BJ (cell line): ENCODE results near the gene TTR. TPM values are rescaled to one million over a fixed set of nuclear protein-coding genes. Genes with fewer than 3 reads are reported as not detected.

ENCODE experiments used
- CTCF ChIA-PET: fragments of 350-600 bp; formaldehyde crosslinking; extraction: SDS; loops from one replicate; lab custom pipeline; 2021; ENCODE audit warnings: antibody characterized with exemption, inconsistent platforms; lab: Yijun Ruan, JAX
- POLR2A ChIA-PET: fragments of 300-600 bp; sonication (Branson Sonifier 250); formaldehyde crosslinking; extraction: SDS; loops from one replicate; lab custom pipeline; 2021; ENCODE audit warnings: antibody characterized with exemption; lab: Charles Lee
- DNase-seq: peaks from one replicate; pipeline ENCODE4 v3.0.0-alpha.2; 2011; ENCODE audit warnings: low read depth
- H3K27me3 ChIP-seq: 2 replicates; pipeline ENCODE4 v1.6.0; 2011; ENCODE audit warnings: low read length; ENCODE audit not compliant: control insufficient read depth, insufficient read depth
- H3K36me3 ChIP-seq: 2 replicates; pipeline ENCODE4 v1.5.1; 2011; ENCODE audit warnings: low read length; ENCODE audit not compliant: control insufficient read depth, insufficient read depth
- H3K4me3 ChIP-seq: 2 replicates; pipeline ENCODE4 v1.5.1; 2011; ENCODE audit warnings: low read depth, mild to moderate bottlenecking, control low read depth, low read length
- CTCF ChIP-seq: IDR thresholded peaks from 2 replicates; pipeline ENCODE4 v1.5.1; 2011; ENCODE audit warnings: low read depth, mild to moderate bottlenecking, control low read depth, inconsistent platforms, low read length, moderate library complexity; ENCODE audit not compliant: insufficient read depth
- polyA plus RNA-seq: library from polyadenylated mRNA; depleted of rRNA; stranded (reverse); fragments of >200 nt; gene quantifications from 2 replicates; pipeline ENCODE4 v1.2.3, GENCODE V29; 2011

TTR gene
- polyA plus RNA-seq, 1 experiment, result not detected

- no peak overlapping the region for H3K4me3 ChIP-seq
- no peaks in the 10 kb centered on the region for H3K27me3 ChIP-seq
- no peak for DNase-seq
- POLR2A ChIA-PET, result no interaction called here
- H3K36me3 ChIP-seq, result no peaks in the 10 kb centered on the region
- no peak for TF ChIP-seq CTCF
- CTCF ChIA-PET, result no interaction called here
Measured at GRCh38 chr18:31585991-31586390, 5.7 kb upstream of the TTR start.

- H3K27me3 ChIP-seq, result no peaks in the 10 kb centered on the region
- no peak for TF ChIP-seq CTCF
- no peak for DNase-seq
- no peaks in the 10 kb centered on the region for H3K36me3 ChIP-seq
- ChIA-PET CTCF (no interaction called here), POLR2A (no interaction called here)
- no peak overlapping the region for H3K4me3 ChIP-seq
Measured at GRCh38 chr18:31586616-31587015, 5.1 kb upstream of the TTR start.

- Histone ChIP-seq H3K36me3 (no peaks in the 10 kb centered on the region), H3K27me3 (no peaks in the 10 kb centered on the region), H3K4me3 (no peak overlapping the region)
- TF ChIP-seq CTCF, result no peak
- POLR2A ChIA-PET, result no interaction called here
- DNase-seq, result no peak
- CTCF ChIA-PET, result interaction anchor here (0.7 kb wide), 1 partner anchor 9 kb away, joined by 3 read pairs; no protein-coding TSS in a partner anchor
Measured at GRCh38 chr18:31587529-31587928, 4.1 kb upstream of the TTR start.

- DNase-seq, result no peak
- TF ChIP-seq CTCF, result no peak
- ChIA-PET POLR2A (no interaction called here), CTCF (no interaction called here)
- H3K4me3 ChIP-seq, result no peak overlapping the region
- no peaks in the 10 kb centered on the region for H3K36me3 ChIP-seq
- no peaks in the 10 kb centered on the region for H3K27me3 ChIP-seq
Measured at GRCh38 chr18:31590570-31590969, 1.1 kb upstream of the TTR start.

GRCh38 chr18:31591113-31591512 lies 564 bp upstream of the TTR start:
- no peak for TF ChIP-seq CTCF
- DNase-seq, result no peak
- H3K27me3 ChIP-seq, result no peaks in the 10 kb centered on the region
- H3K4me3 ChIP-seq, result no peak overlapping the region
- CTCF ChIA-PET, result no interaction called here
- POLR2A ChIA-PET, result no interaction called here
- no peaks in the 10 kb centered on the region for H3K36me3 ChIP-seq
